H1 (cell line): Measurements from ENCODE around the gene AIFM2. TPM values are rescaled to one million over a fixed set of nuclear protein-coding genes. Genes with fewer than 3 reads are reported as not detected.

Source experiments
- CBX8 ChIP-seq: fragments of 300-800, 300-1000 bp; sonication (generic); IDR thresholded peaks from 2 replicates; pipeline ENCODE4 v1.7.1; 2016; ENCODE audit warnings: low read depth, low read length, borderline replicate concordance
- CEBPB ChIP-seq: IDR thresholded peaks from 2 replicates; pipeline ENCODE4 v1.6.1; 2012; ENCODE audit warnings: low read depth, low read length
- CHD1 ChIP-seq: IDR thresholded peaks from 2 replicates; pipeline ENCODE4 v1.6.1; 2012; ENCODE audit warnings: low read depth, low read length, improper control_type of control experiment
- CHD7 ChIP-seq: fragments of 300-600 bp; sonication (generic); IDR thresholded peaks from 2 replicates; pipeline ENCODE4 v1.7.1; 2012; ENCODE audit warnings: low read length, moderate library complexity, mild to moderate bottlenecking, inconsistent platforms; ENCODE audit not compliant: insufficient replicate concordance
- CREB1 ChIP-seq: IDR thresholded peaks from 2 replicates; pipeline ENCODE4 v1.6.1; 2012; ENCODE audit warnings: inconsistent platforms
- EZH2 ChIP-seq: fragments of 200-600 bp; sonication (generic); IDR thresholded peaks from 2 replicates; pipeline ENCODE4 v1.7.1; 2012; ENCODE audit warnings: low read depth, mild to moderate bottlenecking, moderate library complexity, low read length, inconsistent platforms; ENCODE audit not compliant: severe bottlenecking
- FOSL1 ChIP-seq: IDR thresholded peaks from 2 replicates; pipeline ENCODE4 v1.6.1; 2011; ENCODE audit warnings: mild to moderate bottlenecking, low read depth, low read length, moderate library complexity; ENCODE audit not compliant: insufficient read depth
- KDM4A ChIP-seq: IDR thresholded peaks from one replicate; pipeline ENCODE4 v1.7.1; 2012; ENCODE audit warnings: low read depth, mild to moderate bottlenecking, moderate library complexity, low read length, inconsistent platforms; ENCODE audit not compliant: severe bottlenecking
- POU5F1 ChIP-seq: IDR thresholded peaks from 2 replicates; pipeline ENCODE4 v1.6.1; 2011; ENCODE audit warnings: low read depth, mild to moderate bottlenecking, low read length, moderate library complexity
- RFX5 ChIP-seq: IDR thresholded peaks from 2 replicates; pipeline ENCODE4 v1.6.1; 2011; ENCODE audit warnings: low read depth, low read length, improper control_type of control experiment, borderline replicate concordance
- SIX5 ChIP-seq: IDR thresholded peaks from 2 replicates; pipeline ENCODE4 v1.6.1; 2011; ENCODE audit warnings: mild to moderate bottlenecking, low read depth, low read length
- SP2 ChIP-seq: IDR thresholded peaks from 2 replicates; pipeline ENCODE4 v1.6.1; 2012; ENCODE audit warnings: mild to moderate bottlenecking, low read length, inconsistent platforms
- TEAD4 ChIP-seq: IDR thresholded peaks from 2 replicates; pipeline ENCODE4 v1.6.1; 2012; ENCODE audit warnings: low read depth, low read length, inconsistent platforms, mixed read lengths
- polyA plus RNA-seq, 7 experiments: library from polyadenylated mRNA; depleted of rRNA in 3 of 7; stranded (reverse) in 5 of 7; unstranded in 2 of 7; fragments of >200 nt in 5 of 7; fragments of 200-250 nt in 2 of 7; gene quantifications; 1 replicate in 5 of 7; 2 replicates in 1 of 7; 4 replicates in 1 of 7; pipeline versions ENCODE4 v1.2.1 to v1.2.3, GENCODE V29; 2011 to 2013; ENCODE audit warnings: missing spikeins in 2 of 7, mixed read lengths in 2 of 7
- total RNA-seq: library from RNA; stranded (reverse); fragmentation: NEBNext Ultra II Directional; extraction: Animal tissue kit (Norgen Biotek cat#: 25700); gene quantifications from 2 replicates; pipeline ENCODE4 v1.2.1, GENCODE V29; 2021

AIFM2 gene
- total and polyA plus RNA-seq, 2 of the 8 experiments (the other 6 are each of a cell fraction or from before 2014, with no cell fraction given) = 4.0 TPM

- no peak for TF ChIP-seq CHD7
- no peak for TF ChIP-seq SP2
- no peak for TF ChIP-seq FOSL1
- TF ChIP-seq CEBPB = no peak
- no peak for TF ChIP-seq CREB1
- TF ChIP-seq TEAD4 = no peak
- TF ChIP-seq RFX5 = no peak
- no peak for TF ChIP-seq CBX8
- TF ChIP-seq CHD1 = no peak
- TF ChIP-seq SIX5 = no peak
- no peak for TF ChIP-seq KDM4A
- TF ChIP-seq POU5F1 = no peak
- no peak for TF ChIP-seq EZH2
Observed at GRCh38 chr10:70148516-70148915, 15.9 kb upstream of the AIFM2 start (continued).
